ENCODE measurements around the gene KDM2B.

GRCh38 chr12:121536899-121537813, 43.7 kb downstream of the KDM2B start:
- TF ChIP-seq GATA3 (IDR thresholded peaks at IDR 0.05; ENCODE audit: low read depth, low read length) (no peak), GATA2 (IDR thresholded peaks at IDR 0.05; ENCODE audit: low read depth, low read length) (no peak)

Data from SH-SY5Y (cell line).